AG20443 (cell line): ENCODE data around the gene USH2A.

Source experiments
- DNase-seq: peaks from one replicate; pipeline ENCODE4 v3.0.0; 2012; ENCODE audit warnings: low spot score, mixed read lengths

The USH2A gene

DNA sequence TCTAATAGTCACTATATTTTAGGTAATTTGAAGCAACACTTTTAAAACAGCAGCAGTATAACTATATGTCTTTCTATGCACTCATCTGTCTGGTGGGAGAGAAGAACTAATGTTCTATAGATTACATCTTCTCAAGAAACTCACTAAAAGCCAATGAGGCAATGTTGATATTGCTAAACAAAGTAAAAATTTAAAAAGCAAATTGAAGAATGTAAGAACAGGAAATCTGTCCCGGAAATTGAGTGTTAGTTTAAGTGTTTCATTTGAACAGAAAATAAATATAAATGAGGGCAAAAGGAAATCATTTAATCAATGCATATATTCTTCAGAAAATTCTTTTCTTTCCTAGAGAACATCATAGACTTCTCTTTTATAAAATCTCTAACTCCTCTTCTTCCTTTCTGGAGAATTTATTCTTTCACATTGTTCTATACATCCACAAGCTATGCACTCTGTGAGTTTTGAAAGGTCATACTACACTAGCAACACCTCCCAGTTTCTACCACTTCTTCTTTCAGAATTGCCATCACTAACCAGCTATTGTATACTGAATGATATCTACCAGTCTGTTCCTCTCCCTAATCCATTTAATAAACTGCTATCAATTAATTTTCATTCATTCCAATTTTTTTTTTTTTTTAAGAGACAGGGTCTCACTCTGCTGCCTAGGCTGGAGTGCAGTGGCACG is 153.0 kb downstream of the USH2A start:
- DNase-seq, result no peak

DNA sequence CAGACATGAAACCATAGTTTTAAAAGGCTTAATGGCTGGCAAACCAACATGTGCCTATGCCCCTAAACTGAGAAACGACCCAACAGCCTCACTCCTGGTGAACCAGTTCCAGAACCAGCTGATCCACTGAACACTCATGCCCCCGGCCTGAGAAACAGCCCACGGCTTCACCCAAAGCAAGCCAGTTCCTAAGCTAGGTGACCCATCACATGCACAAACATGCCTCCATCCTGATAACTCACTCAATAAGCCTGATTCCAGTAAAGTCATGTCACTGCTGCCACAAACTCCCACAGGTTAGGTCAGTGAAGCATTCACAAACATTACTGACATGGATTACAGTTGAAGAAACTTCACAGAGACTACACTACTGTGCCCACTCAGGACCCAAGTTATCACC is 161.6 kb downstream of the USH2A start:
- no peak for DNase-seq

DNA sequence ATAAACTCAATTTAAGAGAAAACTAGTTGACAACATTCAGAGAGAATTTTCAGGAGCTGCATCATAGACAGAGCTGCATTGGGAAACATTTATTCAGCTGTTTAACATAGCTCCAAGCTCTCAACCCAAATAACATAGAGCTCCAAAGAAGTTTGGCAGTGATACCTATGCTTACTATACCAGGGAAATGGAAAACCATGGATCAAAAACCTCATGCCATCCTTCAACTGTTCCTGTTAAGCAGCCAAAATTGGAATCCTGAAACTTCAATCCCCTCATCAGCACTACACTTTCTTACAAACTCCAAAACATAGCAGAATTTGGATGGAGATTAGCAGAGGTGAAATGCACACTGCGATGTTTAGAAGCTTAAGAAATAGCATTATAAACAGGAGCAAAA is 164.4 kb downstream of the USH2A start:
- DNase-seq, result no peak

DNA sequence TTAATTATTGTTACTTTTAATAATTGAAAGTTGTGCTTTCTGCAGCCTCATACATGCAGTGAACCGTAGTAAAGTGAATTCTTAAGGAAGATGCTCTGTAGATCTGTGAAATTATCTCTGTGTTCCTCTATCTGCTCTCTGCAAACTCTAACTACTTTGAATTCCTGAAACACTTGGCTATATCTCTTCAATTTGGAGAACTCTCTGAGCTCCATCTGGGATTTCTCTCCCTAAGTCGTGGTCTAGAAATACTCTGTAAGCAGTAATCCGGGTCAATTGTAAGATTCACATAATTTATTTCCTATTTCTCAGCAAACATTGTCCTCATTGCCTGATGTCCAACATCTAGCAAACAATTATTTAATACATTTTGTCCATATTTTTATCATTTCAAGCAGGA is 164.9 kb downstream of the USH2A start:
- no peak for DNase-seq

DNA sequence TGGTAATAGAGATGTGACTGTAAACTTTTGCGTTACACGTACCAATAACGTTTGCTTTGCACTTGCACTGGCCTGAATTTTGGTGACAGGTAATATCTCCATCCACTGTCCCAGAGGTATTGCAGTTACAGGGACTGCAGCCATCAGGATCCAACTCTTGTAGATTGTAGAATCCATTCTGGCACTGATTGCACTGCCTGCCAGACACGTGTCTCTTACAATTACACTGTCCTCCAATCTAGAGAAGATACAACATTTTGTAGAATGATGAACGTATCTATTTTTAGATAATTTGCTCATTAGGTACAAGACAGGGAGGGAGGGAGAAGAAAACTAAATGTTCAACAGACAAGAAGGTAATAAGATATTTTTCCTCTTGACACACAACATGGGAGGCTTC is 172.4 kb downstream of the USH2A start:
- no peak for DNase-seq

DNA sequence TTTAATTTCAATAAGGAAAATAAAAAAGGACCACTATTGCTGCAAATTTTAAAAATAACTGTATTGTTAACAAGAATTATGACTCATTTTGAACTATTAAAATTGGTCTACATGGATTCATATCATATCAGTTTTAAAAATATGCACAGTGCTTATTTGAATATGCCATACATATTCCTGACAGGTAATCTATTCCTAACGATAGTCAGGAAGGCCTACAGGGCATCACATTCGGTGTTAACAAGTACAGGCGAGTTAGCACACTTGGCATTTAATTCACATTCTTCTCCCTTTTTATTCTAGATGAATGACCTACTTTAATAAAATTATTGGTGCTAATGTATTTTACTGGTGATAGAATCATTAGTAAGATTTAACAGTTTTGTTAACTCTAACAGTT is 174.6 kb downstream of the USH2A start:
- DNase-seq, result no peak

DNA sequence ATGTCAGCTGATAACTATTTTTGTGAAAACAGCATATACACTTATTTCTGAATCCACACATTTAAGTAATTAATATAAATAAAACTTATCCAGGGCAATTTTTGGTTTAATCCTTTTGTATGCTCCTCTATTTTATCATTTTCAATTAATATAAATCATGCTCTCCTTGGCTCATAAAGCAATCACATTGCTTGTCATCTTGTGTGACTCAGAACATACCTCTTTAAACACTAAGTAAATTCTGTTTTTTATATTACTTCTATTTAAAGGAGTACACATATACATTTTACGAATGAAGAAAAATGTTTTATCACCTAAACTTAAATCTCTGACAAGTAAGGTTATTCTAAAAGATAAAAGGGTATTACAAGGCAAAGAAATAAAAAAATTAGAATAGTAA is 175.3 kb downstream of the USH2A start:
- DNase-seq, result no peak

DNA sequence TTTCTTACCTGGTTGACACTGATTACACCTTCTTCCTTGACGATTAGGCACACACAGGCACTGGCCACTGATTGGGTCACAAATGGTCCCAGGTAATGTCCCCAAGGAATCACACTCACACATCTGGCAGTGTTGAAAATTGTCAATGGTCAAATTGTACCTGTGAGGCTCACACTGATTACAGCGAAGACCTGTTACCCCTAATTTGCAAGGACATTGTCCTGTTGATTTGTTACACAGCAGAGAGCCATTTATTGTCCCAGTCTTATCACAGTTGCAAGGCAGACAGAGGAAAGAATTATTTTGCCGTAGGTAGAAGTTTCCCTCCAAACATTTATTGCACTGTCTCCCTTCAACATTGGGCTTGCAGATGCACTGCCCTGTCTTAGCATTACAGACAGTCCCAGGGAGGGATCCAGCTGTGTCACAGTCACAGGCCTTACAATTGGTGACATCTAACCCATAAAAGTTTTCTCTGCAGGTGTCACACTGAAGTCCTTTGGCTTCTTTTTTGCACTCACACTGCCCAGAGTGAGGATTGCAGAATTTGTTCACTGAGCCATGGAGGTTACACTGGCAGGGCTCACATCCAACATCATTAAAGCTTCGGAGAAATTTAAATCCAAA is 176.6 kb downstream of the USH2A start:
- DNase-seq, result no peak

DNA sequence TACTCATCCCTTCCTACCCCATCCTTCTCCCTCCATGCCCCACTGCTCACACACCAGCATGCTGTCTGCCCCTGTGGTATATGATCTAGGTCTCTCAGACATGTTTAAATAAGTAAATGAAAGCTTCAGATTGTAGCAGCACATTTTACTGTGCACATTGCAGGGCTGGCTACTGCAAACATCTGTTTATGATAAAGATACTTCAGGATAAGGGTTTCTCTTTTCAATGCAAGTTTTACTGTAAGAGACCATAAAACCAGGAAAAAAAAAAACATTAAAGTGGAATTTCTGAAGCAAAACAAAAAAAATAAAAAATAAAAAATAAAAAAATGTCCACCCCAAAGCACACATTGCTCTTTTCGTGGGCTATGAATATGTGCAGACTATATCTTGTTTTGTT is 184.4 kb downstream of the USH2A start:
- no peak for DNase-seq

DNA sequence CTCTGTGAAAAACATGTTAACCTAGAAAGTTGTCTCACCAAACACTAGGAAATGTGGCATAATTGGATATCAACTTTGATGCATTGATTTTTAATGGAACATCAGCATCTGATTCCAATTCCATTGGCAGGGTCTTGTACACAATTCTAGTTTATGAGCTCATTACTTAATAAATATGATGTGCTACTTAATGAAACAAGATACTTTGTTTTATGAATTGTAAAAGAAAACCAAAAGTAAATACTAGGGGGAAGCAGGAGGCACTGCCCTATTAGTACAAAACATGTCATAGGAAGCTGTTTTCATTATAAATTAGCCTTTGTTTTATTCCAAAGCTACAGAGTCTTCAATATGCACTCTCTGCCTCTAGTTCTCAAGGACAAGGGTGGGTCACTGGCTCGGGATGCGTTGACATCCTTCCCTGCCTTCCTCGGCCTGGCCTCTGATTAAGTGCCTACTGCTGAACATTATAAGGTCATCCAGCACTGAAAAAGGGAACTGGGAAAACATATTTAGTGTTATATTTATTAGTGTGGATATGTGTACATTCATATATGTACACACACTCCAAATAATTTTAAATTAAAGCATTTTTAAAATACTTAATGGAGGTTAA is 185.2 kb downstream of the USH2A start:
- DNase-seq, result no peak

DNA sequence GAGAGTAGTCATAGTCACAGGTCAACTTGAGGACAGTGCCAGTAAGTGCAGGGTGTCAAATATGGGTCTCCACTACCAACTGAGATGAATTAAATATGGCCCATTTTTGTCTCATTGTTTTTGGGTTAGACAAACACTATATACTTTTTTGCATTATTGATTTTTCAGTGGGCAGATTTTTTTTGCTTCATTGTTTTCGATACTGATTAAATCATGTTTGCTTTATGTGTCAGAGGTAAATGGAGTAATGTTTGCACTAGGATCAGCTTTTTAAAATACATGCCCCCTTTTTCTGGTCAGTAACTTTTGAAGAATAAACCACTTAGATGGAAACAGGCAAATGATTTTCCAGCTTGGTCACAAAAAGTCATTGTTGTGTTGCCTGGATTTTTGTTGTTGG is 199.0 kb downstream of the USH2A start:
- no peak for DNase-seq

DNA sequence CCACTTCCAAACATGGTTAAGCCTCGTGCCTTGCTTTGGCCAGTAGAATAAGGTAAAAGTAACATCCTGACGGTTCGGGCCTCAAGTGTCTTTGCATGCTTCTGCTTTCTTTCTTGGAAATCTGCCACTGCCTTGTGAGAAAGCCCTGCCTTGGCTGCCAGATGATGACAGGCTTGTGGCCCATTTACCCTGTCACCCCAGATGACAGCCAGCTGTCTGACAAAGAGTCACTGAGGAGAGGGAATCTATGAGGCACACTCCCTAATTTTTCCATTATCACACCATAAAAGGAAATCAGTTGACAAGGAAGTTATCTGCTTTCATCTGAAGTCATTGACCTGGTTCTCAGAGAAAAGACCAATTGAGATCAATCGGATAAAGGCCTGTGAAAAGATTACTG is 199.8 kb downstream of the USH2A start:
- no peak for DNase-seq

DNA sequence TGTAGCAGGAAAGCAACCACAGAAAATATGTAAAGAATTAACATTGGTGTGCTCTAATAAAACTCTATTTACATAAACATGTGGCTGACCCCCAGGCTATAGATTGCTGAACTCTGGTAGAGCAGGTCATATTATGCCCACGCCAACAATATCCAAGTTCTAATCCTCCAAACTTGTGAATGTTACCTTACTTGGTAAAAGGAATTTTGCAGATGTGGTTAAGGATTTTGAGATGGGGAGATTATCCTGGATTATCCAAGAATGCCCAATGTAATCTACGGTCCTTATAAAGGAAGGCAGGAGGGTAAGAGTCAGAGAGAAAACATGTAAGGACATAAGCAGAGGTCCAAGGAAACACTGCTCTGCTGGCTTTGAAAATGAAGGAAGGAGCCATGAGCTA is 201.0 kb downstream of the USH2A start:
- no peak for DNase-seq

DNA sequence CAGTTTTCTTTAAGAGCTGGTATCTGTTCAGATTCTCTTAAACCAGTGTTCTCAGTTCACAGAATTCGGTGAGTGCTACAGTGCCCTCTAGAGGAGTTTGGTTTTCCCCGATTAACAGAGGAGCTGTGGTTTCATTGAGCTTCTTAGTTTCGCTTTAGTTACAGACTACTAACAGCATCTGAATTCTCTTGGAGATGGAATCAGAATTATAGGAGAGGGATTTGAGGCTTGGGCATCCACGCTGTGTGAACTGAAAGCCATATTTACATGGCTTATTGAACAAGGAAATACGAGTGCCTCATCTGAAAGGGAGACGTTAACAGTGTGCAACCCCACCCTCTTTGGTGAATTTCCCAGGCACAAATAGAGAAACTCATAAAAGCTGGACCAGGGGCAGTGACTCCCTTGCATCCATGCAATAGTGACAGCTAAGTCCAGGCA is 202.0 kb downstream of the USH2A start:
- peak; percentile 62 for DNase-seq

DNA sequence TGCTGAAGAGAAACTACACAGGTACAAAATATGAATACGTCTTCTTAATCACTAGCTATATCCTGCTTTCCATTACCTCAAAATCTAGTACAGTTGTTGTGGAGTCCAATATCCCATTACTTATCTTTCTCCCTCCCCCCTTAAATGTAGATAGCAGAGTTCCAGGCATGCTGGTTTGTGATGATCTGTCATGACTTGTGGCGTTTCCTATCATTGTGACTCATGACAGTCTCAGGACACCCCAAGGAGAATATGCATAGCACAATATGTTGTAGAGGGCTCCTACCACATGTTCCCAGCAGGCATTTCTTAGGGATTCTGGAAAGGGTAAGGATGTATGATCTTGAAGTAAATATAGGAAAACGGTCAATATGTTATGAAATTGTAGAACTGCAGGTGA is 206.9 kb downstream of the USH2A start:
- DNase-seq, result no peak

DNA sequence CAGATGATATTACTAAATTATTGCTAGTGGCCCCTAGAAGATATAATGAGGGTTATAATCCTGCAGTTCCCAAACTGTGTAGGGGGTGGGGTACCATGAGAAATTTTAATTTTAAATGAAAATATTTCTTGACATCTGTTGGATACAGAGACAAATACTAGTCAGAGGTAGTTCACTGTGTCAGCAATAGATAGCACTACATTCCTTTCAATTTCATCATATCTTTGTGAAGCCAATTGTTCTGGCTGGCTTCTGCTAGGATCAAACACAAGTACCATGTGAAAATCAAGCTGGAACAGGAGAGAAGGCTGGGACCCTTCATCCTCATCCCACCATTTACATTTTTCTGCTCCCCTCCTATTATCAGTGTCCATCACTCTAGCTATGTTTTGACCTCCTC is 208.1 kb downstream of the USH2A start:
- DNase-seq, result no peak

DNA sequence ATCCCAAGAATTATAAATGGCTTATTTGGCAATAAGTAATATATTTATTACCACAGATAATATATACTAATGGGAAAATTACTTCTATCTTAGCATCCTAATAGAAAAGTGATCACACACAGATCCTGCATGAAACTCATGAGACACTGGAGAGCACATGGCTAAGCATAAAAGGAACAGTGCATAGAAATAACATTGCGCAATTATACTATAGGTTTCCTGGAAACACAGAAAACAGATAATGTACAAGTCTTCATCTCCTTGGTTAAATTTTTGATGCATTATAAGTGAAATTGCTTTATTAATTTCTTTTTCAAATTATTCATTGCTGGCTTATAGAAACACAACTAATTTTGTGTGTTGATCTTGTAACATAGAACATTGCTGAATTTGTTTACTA is 210.4 kb downstream of the USH2A start:
- DNase-seq, result no peak

DNA sequence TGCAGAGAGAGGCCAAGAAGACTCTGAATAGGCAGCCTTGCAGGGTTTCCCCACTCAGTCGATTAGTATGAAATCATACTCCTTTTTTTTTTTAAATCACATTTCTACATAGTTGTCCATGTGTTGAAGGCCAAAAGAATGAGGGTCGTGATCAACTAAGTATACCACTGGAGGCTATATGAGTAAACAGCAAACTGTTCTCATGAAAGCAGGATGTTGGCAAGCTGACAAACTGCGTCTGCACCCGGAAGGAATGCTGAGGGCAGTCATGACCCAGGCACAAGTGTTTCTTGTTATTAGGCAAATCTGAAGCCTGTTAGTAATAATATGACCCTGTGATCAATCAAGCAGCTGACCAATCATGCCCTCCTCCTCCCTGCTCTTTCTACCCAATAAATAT is 213.2 kb downstream of the USH2A start:
- DNase-seq, result no peak

DNA sequence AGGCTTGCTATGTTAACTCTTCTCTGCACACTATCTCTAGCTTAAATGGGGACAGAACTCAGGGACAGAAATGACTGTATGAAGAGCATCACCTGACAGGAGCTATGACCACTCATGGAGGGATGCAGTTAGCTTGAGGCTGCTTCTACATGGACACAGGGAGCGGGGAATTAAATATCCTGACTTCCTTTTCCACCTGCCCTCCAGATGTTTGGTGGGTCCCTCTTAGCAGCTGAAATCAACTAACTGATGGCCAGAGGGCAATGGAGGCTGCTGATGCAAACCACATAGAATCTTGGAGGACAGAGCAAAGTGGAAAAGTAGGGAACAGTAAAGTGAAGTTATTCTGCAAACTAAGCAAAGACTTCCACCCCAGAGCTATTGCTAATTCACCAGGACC is 214.1 kb downstream of the USH2A start:
- no peak for DNase-seq

DNA sequence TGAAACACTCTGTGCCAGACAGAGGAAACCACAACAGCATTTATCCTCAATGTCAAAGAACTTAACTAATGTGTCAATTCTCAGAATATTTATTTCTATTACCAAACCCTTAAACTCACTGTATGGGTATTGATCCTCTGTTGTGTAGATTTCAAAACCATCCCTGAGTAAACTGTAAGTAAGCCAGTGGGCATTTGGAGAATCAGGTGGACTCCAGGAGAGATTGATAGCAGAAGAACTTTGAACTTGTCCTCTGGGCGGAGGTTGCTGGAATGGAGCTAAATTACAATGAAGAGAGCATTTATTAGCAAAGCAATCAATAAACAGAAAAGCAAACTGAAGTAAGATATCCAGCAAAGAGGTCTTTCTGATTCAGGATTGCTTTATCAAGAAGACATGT is 216.1 kb downstream of the USH2A start:
- no peak for DNase-seq

DNA sequence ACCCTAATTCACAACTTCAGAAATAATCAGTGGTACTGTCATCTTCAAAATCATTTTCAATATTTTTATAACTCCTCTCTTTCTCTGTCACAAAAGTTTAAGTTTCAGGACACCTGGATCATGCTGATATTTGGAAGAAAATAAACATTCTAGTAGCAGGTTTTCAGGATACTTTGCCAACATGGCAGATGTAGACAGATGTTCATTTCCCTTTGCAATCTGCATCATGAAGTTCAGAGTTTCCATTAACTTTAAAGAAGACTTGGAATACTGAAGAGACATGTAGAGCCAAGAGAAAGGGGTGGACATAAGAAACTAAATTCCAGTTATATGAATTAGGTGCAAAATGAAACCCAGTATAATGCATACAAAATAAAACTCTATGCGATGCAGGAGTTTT is 218.1 kb downstream of the USH2A start:
- DNase-seq, result no peak

DNA sequence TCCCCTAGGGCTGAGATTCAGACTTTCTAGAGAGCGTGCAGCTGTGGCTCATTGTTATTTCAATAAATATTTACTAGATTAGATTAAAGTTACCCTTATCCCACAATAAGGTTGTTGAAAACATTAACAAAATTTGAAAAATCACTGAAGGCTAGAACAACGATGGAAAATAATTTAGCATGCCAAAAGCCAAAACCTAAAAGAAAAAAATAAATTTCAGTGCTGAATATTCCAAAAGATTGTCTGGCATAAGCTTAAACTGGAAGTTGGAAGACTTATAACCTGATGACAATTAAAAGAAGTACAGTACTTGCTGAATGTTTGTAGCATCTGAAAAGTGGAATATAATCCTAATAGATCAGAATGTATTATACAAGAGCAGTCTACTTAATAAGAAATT is 221.3 kb downstream of the USH2A start:
- no peak for DNase-seq

DNA sequence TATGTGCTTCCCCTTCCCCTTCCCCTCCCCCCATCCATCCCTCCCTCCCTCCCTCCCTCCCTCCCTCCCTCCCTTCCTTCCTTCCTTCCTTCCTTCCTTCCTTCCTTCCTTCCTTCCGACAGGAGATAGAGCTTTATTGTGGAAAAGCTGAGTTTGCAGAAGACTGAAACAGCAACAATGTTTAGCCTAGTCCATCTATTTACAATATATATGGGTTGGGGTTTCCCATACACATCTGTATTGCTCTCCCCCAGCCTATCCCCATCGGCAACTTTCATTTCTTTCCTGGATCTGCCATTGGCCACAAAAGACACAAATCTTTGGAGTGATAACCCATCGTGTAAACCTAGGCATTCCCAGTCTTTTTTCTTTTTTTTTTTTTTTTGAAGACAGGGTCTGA is 222.3 kb downstream of the USH2A start:
- no peak for DNase-seq

DNA sequence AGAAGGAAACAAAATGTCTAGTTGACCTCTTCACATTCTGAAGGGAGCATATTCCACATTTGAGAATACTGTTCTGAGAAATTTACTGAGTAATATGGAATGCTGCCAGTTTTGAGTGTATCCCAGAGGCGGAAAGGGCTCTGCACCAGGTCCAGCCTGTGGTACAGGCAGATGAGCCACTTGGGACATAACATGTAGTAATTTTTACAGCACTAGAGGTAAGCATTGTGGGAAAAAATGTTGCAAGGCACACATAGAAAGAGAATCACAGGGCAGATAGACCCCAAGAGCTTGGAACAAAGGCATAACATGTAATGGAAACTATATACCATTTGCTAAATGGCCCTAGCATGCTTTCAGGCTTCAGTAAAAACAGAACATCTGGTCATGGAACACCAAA is 228.5 kb downstream of the USH2A start:
- no peak for DNase-seq
